T-helper 2 cell treated with Interferon-gamma antibody and Interleukin-4, amounts not matched to agents 100 ng/mL and 5 ng/mL, for 36 hours (primary cell): ENCODE data around the gene ARL3. TPM values are rescaled to one million over a fixed set of nuclear protein-coding genes. Genes with fewer than 3 reads are reported as not detected.

ENCODE experiments used
- intact Hi-C: fragments of 100-400 bp; cut with micrococcal nuclease; formaldehyde crosslinking; loops from one replicate; pipeline ENCODE4 v1.15.1; 2023
- total RNA-seq: library from RNA; stranded (reverse); gene quantifications from 2 replicates; pipeline ENCODE4 v1.2.3, GENCODE V29; 2022

The ARL3 gene
- total RNA-seq, 1 donor from 2014 or later, result 4.7 TPM

- intact Hi-C loops, result loop anchor here (1.0 to 10.0 kb wide), 9 partner anchors 71 to 828 kb away; partner anchors contain the start of genes ACTR1A, ARL3, C10orf95 and CNNM2
Observed at GRCh38 chr10:102642736-102643335, 71.4 kb downstream of the ARL3 start.

GRCh38 chr10:102641880-102642735 lies 72.1 kb downstream of the ARL3 start:
- intact Hi-C loops, result loop anchor here (1.0 to 10.0 kb wide), 9 partner anchors 72 to 827 kb away; partner anchors contain the start of genes ACTR1A, ARL3, C10orf95 and CNNM2

GRCh38 chr10:102641402-102641801 lies 72.8 kb downstream of the ARL3 start:
- intact Hi-C loops, result loop anchor here (5.0 to 10.0 kb wide), 5 partner anchors 187 to 827 kb away; partner anchors contain the start of genes C10orf95, CNNM2, FBXL15 and NT5C2

DNA sequence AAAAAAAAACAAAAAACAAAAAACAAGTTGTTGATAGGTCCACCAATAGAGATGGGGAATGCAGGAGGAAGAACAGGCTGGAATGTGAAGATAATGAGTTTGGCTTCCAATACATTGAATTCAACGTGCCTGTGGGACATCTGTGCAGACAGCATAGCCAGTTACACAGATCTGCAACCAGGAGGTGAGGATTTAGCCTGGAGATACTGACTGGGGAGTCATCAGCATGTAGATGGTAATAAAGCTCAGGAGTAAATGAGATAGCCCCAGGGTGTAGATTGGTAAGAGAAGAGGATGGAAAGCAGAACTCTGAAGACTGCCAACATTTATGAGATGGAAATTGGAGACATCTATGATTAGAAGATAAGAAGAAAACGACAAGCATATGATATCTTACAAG lies 74.7 kb downstream of the ARL3 start:
- intact Hi-C loops, result no loop called here

GRCh38 chr10:102635377-102635776 lies 78.8 kb downstream of the ARL3 start:
- intact Hi-C loops, result no loop called here

GRCh38 chr10:102634686-102635085 lies 79.5 kb downstream of the ARL3 start:
- intact Hi-C loops, result no loop called here

- intact Hi-C loops, result no loop called here
Observed at GRCh38 chr10:102633848-102634247, 80.3 kb downstream of the ARL3 start.

- intact Hi-C loops, result no loop called here
Observed at GRCh38 chr10:102633287-102633686, 80.9 kb downstream of the ARL3 start.

DNA sequence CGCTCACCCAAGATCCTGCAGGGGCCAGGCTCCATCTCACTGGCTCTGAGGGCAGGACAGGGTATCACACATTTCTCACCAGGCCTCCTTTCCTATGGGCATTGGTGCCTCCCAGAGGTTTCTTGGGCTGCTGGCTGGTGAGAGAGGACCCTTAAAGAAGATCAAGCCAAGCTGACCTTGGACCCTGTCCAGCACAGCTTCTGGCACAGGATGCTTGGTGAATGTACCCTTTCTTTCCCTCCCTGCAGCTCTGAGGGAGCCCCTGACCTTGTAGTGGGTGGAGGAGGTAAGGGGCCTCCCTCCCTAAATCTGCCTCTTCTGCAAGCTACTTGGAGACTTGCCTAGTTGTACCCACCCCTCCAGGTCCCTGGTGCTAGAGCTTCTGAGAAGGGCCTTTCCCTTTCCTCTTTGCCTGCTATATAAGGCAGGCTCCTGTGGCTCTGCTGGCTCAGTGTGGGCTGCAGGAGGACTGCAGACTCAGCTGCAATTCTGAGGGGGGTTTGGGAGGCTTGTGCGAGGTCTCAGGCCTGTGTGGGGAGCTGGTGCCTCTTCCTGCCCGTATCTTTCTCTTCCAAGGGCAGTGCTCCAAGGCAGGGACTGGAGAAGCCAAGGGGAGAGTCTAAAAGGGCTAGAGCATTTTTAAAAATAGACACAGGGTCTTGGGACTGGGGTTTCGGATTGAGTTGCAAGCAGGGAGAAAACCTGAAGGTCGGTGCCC lies 81.6 kb downstream of the ARL3 start:
- intact Hi-C loops, result no loop called here

DNA sequence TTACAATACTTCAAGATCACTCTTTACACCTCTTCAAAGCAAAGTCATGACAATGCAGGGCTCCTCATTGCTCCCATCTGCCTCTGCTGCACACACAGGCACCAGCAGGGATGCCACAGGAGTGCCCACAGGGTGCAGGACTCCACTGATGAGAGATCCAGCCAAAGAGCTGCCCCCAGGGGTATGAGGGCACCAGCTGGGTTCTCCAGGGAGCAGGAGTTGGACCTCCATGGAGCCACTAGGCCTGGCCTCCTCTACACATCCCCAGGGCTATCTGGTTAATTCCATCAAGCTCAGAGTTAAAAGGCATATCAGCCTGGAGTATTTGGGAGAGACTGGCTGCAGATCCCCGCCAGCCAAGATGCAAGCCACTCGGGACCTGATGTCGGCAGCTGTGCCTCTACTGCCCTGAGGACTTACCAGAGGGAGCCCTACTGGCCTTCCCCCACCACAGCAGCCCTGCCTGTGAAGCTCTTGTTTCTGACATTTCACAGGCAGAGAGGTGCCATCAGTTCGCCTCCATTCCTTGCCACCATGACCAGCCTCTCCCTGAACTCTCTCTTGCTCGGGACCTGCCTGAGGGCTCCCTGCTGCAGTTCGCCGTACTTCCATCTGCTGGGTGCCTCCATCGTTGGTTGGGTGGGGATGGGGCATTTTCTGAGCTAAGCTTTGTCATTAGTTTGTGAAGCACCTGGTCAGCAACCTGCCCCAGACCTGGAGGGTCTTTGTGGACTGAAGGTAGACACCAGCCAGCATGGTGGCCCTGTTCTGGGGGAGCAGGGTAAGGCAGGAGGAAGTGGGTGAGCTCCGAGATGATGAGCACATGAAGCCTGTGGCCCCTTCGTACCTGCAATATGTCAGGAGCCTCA lies 82.4 kb downstream of the ARL3 start:
- intact Hi-C loops, result no loop called here

DNA sequence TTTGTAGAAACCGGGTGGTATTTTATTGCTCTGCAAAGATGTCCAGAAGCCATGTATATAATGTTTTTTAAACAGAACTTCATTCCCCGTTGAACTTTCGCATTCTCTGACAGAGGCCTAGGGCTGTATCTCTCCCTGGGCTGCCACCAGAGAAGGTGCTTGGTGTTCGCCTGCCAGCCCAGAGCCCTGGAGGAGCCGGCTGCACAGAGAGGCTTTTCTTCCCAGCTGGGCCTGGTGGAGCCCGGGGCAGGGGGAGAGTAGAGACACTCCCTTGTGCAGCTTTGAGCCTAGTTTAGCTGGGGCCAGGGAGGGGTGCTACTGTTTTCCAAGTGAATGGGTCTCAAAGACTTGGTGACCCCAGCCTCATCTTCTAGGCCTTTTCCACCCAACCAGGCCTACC lies 83.5 kb downstream of the ARL3 start:
- intact Hi-C loops, result no loop called here

GRCh38 chr10:102629661-102630614 lies 84.3 kb downstream of the ARL3 start:
- intact Hi-C loops, result no loop called here

GRCh38 chr10:102628451-102628911 lies 85.7 kb downstream of the ARL3 start:
- intact Hi-C loops, result no loop called here

DNA sequence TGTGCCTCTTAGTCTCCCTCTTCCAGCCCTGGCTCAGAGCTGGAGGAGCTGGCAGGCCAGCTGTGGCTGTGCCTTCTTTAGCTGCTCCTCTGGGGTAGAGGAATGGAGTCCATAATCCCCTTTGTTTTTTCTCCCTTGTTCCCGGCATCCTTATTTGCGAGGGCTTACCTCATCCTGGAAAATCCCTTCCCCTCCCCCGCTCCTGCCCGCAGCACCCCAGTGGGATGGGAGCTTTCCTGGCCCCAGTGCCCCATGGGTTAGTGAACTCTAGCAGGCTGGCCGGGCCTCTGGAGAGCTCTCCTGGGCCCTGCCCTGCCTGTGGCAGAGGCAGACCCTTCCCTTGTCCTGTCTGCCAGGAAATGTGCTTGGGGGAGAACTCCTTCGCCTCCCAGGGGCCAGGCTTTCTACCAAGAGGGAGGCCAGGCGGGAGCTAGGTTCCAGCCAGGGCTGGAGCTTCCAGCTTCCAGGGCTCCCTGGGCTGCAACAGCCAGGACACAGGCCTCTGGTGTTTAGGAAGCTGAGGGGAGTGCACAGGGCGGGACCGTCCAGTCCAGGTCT lies 86.4 kb downstream of the ARL3 start:
- intact Hi-C loops, result no loop called here

GRCh38 chr10:102627291-102627735 lies 86.9 kb downstream of the ARL3 start:
- intact Hi-C loops, result no loop called here

GRCh38 chr10:102626026-102626685 lies 88.0 kb downstream of the ARL3 start:
- intact Hi-C loops, result no loop called here

GRCh38 chr10:102624751-102625645 lies 89.2 kb downstream of the ARL3 start:
- intact Hi-C loops, result no loop called here

- intact Hi-C loops, result no loop called here
Observed at GRCh38 chr10:102624094-102624493, 90.1 kb downstream of the ARL3 start.
